Measurements from ENCODE around the gene DLG2. TPM values are rescaled to one million over a fixed set of nuclear protein-coding genes. Genes with fewer than 3 reads are reported as not detected.
"Not testable (repeated sequence)": the region's sequence is repeated elsewhere in the genome, so short reads cannot be mapped to it uniquely, and the experiment has no call there.

Gene DLG2
- total RNA-seq, 1 donor: 3.0 TPM

GRCh38 chr11:85391141-85391540, 236.0 kb downstream of the DLG2 start:
- TF ChIP-seq CTCF (IDR thresholded peaks at IDR 0.05; ENCODE audit: insufficient read depth, low read length): no peak

GRCh38 chr11:85385547-85385946, 241.6 kb downstream of the DLG2 start:
- no peak for DNase-seq (ENCODE audit: low read depth)
- no peak overlapping the region for H3K4me3 ChIP-seq (ENCODE audit: low read depth, low read length)
- no peak for TF ChIP-seq CTCF (IDR thresholded peaks at IDR 0.05; ENCODE audit: insufficient read depth, low read length)

More at GRCh38 chr11:85391141-85391540, 236.0 kb downstream of the DLG2 start:
- H3K4me3 ChIP-seq (ENCODE audit: low read depth, low read length): no peak overlapping the region
- DNase-seq (ENCODE audit: low read depth): no peak

- H3K4me3 ChIP-seq (ENCODE audit: low read depth, low read length): no peak overlapping the region
- no peak for TF ChIP-seq CTCF (IDR thresholded peaks at IDR 0.05; ENCODE audit: insufficient read depth, low read length)
- DNase-seq (ENCODE audit: low read depth): no peak
Observed at GRCh38 chr11:85385111-85385510, 242.0 kb downstream of the DLG2 start.

GRCh38 chr11:85379066-85379465, 248.1 kb downstream of the DLG2 start:
- no peak for TF ChIP-seq CTCF (IDR thresholded peaks at IDR 0.05; ENCODE audit: insufficient read depth, low read length)
- DNase-seq (ENCODE audit: low read depth): no peak
- no peak overlapping the region for H3K4me3 ChIP-seq (ENCODE audit: low read depth, low read length)

GRCh38 chr11:85377901-85378300, 249.2 kb downstream of the DLG2 start:
- DNase-seq (ENCODE audit: low read depth): no peak
- no peak overlapping the region for H3K4me3 ChIP-seq (ENCODE audit: low read depth, low read length)
- TF ChIP-seq CTCF (IDR thresholded peaks at IDR 0.05; ENCODE audit: insufficient read depth, low read length): no peak

- H3K4me3 ChIP-seq (ENCODE audit: low read depth, low read length): no peak overlapping the region
- TF ChIP-seq CTCF (IDR thresholded peaks at IDR 0.05; ENCODE audit: insufficient read depth, low read length): no peak
- no peak for DNase-seq (ENCODE audit: low read depth)
Observed at GRCh38 chr11:85359859-85360258, 267.3 kb downstream of the DLG2 start.

GRCh38 chr11:85355921-85356320, 271.2 kb downstream of the DLG2 start:
- H3K4me3 ChIP-seq (ENCODE audit: low read depth, low read length): no peak overlapping the region
- DNase-seq (ENCODE audit: low read depth): no peak
- TF ChIP-seq CTCF (IDR thresholded peaks at IDR 0.05; ENCODE audit: insufficient read depth, low read length): no peak

GRCh38 chr11:85349539-85349938, 277.6 kb downstream of the DLG2 start:
- H3K4me3 ChIP-seq (ENCODE audit: low read depth, low read length); DNase-seq (ENCODE audit: low read depth): not testable (repeated sequence)
